ENCODE results near the gene RBPJ. TPM values are rescaled to one million over a fixed set of nuclear protein-coding genes. Genes with fewer than 3 reads are reported as not detected.
A peak's percentile ranks its signal among the peaks of the same experiment; 100 is the strongest.

The RBPJ gene
- total RNA-seq, 1 donor from 2014 or later = 120 TPM

GRCh38 chr4:26319949-26320537 is 771 bp upstream of the RBPJ start:
- no peaks in the 10 kb centered on the region for H3K36me3 ChIP-seq
- peak overlapping the region; percentile 96 for H3K4me3 Mint-ChIP-seq
- peak overlapping the region; percentile 98 for H3K27ac Mint-ChIP-seq
- TF ChIP-seq EZH2 (IDR thresholded peaks at IDR 0.05) = no peak
- TF ChIP-seq CTCF (IDR thresholded peaks at IDR 0.05) = peak; percentile 3
- no peak for TF ChIP-seq EZH2phosphoT487 (IDR thresholded peaks at IDR 0.05)
- peak overlapping the region; percentile 100 for H3K27ac ChIP-seq
- no peaks in the 10 kb centered on the region for H3K27me3 ChIP-seq
- H3K9me3 Mint-ChIP-seq = peaks cover 9% of the 10 kb centered on the region
- no peak for DNase-seq (ENCODE audit: low spot score)
- no peaks in the 10 kb centered on the region for H3K36me3 Mint-ChIP-seq
- no peaks in the 10 kb centered on the region for H3K27me3 Mint-ChIP-seq (ENCODE audit: insufficient read depth, low read depth)
- peaks cover 39% of the 10 kb centered on the region for H3K79me2 ChIP-seq (ENCODE audit: low read depth)
- peaks cover 38% of the 10 kb centered on the region for H4K20me1 ChIP-seq (ENCODE audit: low read depth)
- H2AFZ ChIP-seq (replicated peaks) = peak overlapping the region; percentile 80
- peaks cover 27% of the 10 kb centered on the region for H3F3A ChIP-seq (ENCODE audit: low read depth)
- H3K9ac ChIP-seq = peak overlapping the region; percentile 80
- H3K9me3 ChIP-seq (ENCODE audit: low read depth) = no peaks in the 10 kb centered on the region
- H3K4me1 Mint-ChIP-seq = peaks cover 22% of the 10 kb centered on the region
- peak overlapping the region; percentile 88 for H3K4me2 ChIP-seq
- H3K4me3 ChIP-seq = peak overlapping the region; percentile 98
- H3K4me1 ChIP-seq = peaks cover 12% of the 10 kb centered on the region

- H3K4me3 Mint-ChIP-seq = peak overlapping the region; percentile 99
- peak overlapping the region; percentile 78 for H3K27ac ChIP-seq
These were observed 783 bp downstream of the RBPJ start for GRCh38 chr4:26321373-26322221.

GRCh38 chr4:26322346-26322745 is 1.5 kb downstream of the RBPJ start:
- H3K36me3 ChIP-seq = no peaks in the 10 kb centered on the region
- peak overlapping the region; percentile 96 for H3K4me2 ChIP-seq
- peaks cover 12% of the 10 kb centered on the region for H3K4me1 ChIP-seq
- Mint-ChIP-seq H3K36me3 (no peaks in the 10 kb centered on the region), H3K27me3 (ENCODE audit: insufficient read depth, low read depth) (no peaks in the 10 kb centered on the region), H3K9me3 (no peaks in the 10 kb centered on the region), H3K4me3 (peak overlapping the region; percentile 99), H3K4me1 (peaks cover 24% of the 10 kb centered on the region), H3K27ac (peak overlapping the region; percentile 97)
- peaks cover 22% of the 10 kb centered on the region for H3F3A ChIP-seq (ENCODE audit: low read depth)
- H3K9ac ChIP-seq = peak overlapping the region; percentile 78
- peaks cover 61% of the 10 kb centered on the region for H4K20me1 ChIP-seq (ENCODE audit: low read depth)
- H3K79me2 ChIP-seq (ENCODE audit: low read depth) = peaks cover 62% of the 10 kb centered on the region
- H3K27me3 ChIP-seq = no peaks in the 10 kb centered on the region
- H3K9me3 ChIP-seq (ENCODE audit: low read depth) = no peaks in the 10 kb centered on the region
- TF ChIP-seq EZH2 (IDR thresholded peaks at IDR 0.05) (no peak), EZH2phosphoT487 (IDR thresholded peaks at IDR 0.05) (no peak), CTCF (IDR thresholded peaks at IDR 0.05) (no peak)
- peak overlapping the region; percentile 98 for H3K4me3 ChIP-seq
- no peak overlapping the region for H2AFZ ChIP-seq (replicated peaks)
- no peak overlapping the region for H3K27ac ChIP-seq
- DNase-seq (ENCODE audit: low spot score) = no peak

More at GRCh38 chr4:26321373-26322221, 783 bp downstream of the RBPJ start:
- peaks cover 24% of the 10 kb centered on the region for H3K4me1 Mint-ChIP-seq
- H3K4me1 ChIP-seq = peaks cover 12% of the 10 kb centered on the region
- no peaks in the 10 kb centered on the region for H3K36me3 ChIP-seq
- H3K27me3 ChIP-seq = no peaks in the 10 kb centered on the region
- H4K20me1 ChIP-seq (ENCODE audit: low read depth) = peaks cover 53% of the 10 kb centered on the region
- H2AFZ ChIP-seq (replicated peaks) = peak overlapping the region; percentile 26
- TF ChIP-seq EZH2phosphoT487 (IDR thresholded peaks at IDR 0.05) (no peak), CTCF (IDR thresholded peaks at IDR 0.05) (no peak), EZH2 (IDR thresholded peaks at IDR 0.05) (no peak)
- H3K4me3 ChIP-seq = peak overlapping the region; percentile 98
- no peaks in the 10 kb centered on the region for H3K9me3 Mint-ChIP-seq
- H3F3A ChIP-seq (ENCODE audit: low read depth) = peaks cover 22% of the 10 kb centered on the region
- no peaks in the 10 kb centered on the region for H3K27me3 Mint-ChIP-seq (ENCODE audit: insufficient read depth, low read depth)
- no peaks in the 10 kb centered on the region for H3K36me3 Mint-ChIP-seq
- DNase-seq (ENCODE audit: low spot score) = peak; percentile 81
- H3K9ac ChIP-seq = peak overlapping the region; percentile 78
- peak overlapping the region; percentile 97 for H3K27ac Mint-ChIP-seq
- H3K9me3 ChIP-seq (ENCODE audit: low read depth) = no peaks in the 10 kb centered on the region
- peaks cover 54% of the 10 kb centered on the region for H3K79me2 ChIP-seq (ENCODE audit: low read depth)
- H3K4me2 ChIP-seq = peak overlapping the region; percentile 96
